Stimulated activated naive B cell treated with anti-CD40 and anti-IgM and Interleukin-4, amounts not matched to agents 10 μg/mL and 1 μg/mL and 100 μg/mL, for 72 hours (primary cell): ENCODE measurements around the gene DOK3.

Experiments
- ATAC-seq, 2 donors: fragments of 150-1000 bp; cut with Tn5 transposase; replicated peaks; 2 replicates each; pipeline ENCODE4 v1.10.0; 2021; ENCODE audit warnings: moderate library complexity in 1 of 2
- DNase-seq: peaks from one replicate; pipeline ENCODE4 v3.0.0; 2021
- H3K27ac Mint-ChIP-seq: one replicate; pipeline ENCODE4 v1.8.0; 2022; ENCODE audit warnings: mild to moderate bottlenecking, mixed read lengths
- H3K27me3 Mint-ChIP-seq, 2 donors: one replicate each; pipeline ENCODE4 v1.8.0; 2022; ENCODE audit warnings: mixed read lengths in 2 of 2
- H3K36me3 Mint-ChIP-seq, 2 donors: one replicate each; pipeline ENCODE4 v1.8.0; 2022; ENCODE audit warnings: mixed read lengths in 2 of 2, mild to moderate bottlenecking in 1 of 2
- H3K4me1 Mint-ChIP-seq, 2 donors: one replicate each; pipeline ENCODE4 v1.8.0; 2022; ENCODE audit warnings: mixed read lengths in 2 of 2, mild to moderate bottlenecking in 1 of 2
- H3K4me3 Mint-ChIP-seq, 2 donors: one replicate each; pipeline ENCODE4 v1.8.0; 2022; ENCODE audit warnings: mild to moderate bottlenecking in 2 of 2, mixed read lengths in 2 of 2, moderate library complexity in 1 of 2
- H3K9me3 Mint-ChIP-seq, 2 donors: one replicate each; pipeline ENCODE4 v1.8.0; 2022; ENCODE audit warnings: mixed read lengths in 2 of 2, mild to moderate bottlenecking in 1 of 2

Gene DOK3

GRCh38 chr5:177509381-177509951 lies at the start of gene DOK3:
Gene DOK3 (minus strand): TSS chr5:177509826. CDS start chr5:177509540, 286 bp downstream.
- H3K27ac Mint-ChIP-seq, result peak within 1 kb of the TSS; percentile 97
- H3K27me3 Mint-ChIP-seq, result no peaks in the 10 kb centered on the region
- H3K4me3 Mint-ChIP-seq, result peak within 1 kb of the TSS; percentile 90 to 94
- H3K9me3 Mint-ChIP-seq, result no peaks in the 10 kb centered on the region
- H3K4me1 Mint-ChIP-seq, result peaks cover 59 to 70% of the 10 kb centered on the region in 2 donors
- DNase-seq (peak; percentile 46), ATAC-seq (peak; percentile 61 to 68)
- H3K36me3 Mint-ChIP-seq, result peaks cover 67 to 69% of the 10 kb centered on the region in 2 donors

GRCh38 chr5:177557796-177558195 lies 48.2 kb upstream of the DOK3 start:
- Mint-ChIP-seq H3K4me3 (no peak overlapping the region), H3K36me3 (peaks cover 0 to 2% of the 10 kb centered on the region in 2 donors), H3K27me3 (no peaks in the 10 kb centered on the region), H3K9me3 (peaks cover 0 to 2% of the 10 kb centered on the region in 2 donors), H3K27ac (no peak overlapping the region), H3K4me1 (peaks cover 11 to 17% of the 10 kb centered on the region in 2 donors)
- DNase-seq (no peak), ATAC-seq (no peak)

- Mint-ChIP-seq H3K27me3 (no peaks in the 10 kb centered on the region), H3K4me3 (no peak overlapping the region), H3K27ac (no peak overlapping the region), H3K9me3 (peaks cover 0 to 2% of the 10 kb centered on the region in 2 donors), H3K4me1 (peaks cover 15 to 24% of the 10 kb centered on the region in 2 donors), H3K36me3 (peaks cover 0 to 7% of the 10 kb centered on the region in 2 donors)
- no peak for DNase-seq
- ATAC-seq, result no peak
These were observed 47.5 kb upstream of the DOK3 start for GRCh38 chr5:177557041-177557647.

GRCh38 chr5:177555665-177556064 lies 46.0 kb upstream of the DOK3 start:
- H3K36me3 Mint-ChIP-seq, result peaks cover 3 to 10% of the 10 kb centered on the region in 2 donors
- no peak overlapping the region for H3K4me3 Mint-ChIP-seq
- peaks cover 18 to 31% of the 10 kb centered on the region in 2 donors for H3K4me1 Mint-ChIP-seq
- H3K27ac Mint-ChIP-seq, result no peak overlapping the region
- ATAC-seq (no peak), DNase-seq (no peak)
- no peaks in the 10 kb centered on the region for H3K9me3 Mint-ChIP-seq
- no peaks in the 10 kb centered on the region for H3K27me3 Mint-ChIP-seq

GRCh38 chr5:177555228-177555627 lies 45.6 kb upstream of the DOK3 start:
- Mint-ChIP-seq H3K9me3 (no peaks in the 10 kb centered on the region), H3K36me3 (peaks cover 3 to 12% of the 10 kb centered on the region in 2 donors), H3K4me3 (peak overlapping the region; percentile 90 to 92), H3K27ac (no peak overlapping the region), H3K27me3 (no peaks in the 10 kb centered on the region), H3K4me1 (peaks cover 20 to 35% of the 10 kb centered on the region in 2 donors)
- no peak for ATAC-seq
- no peak for DNase-seq

- peaks cover 22 to 38% of the 10 kb centered on the region in 2 donors for H3K4me1 Mint-ChIP-seq
- ATAC-seq (peak; percentile 97), DNase-seq (peak; percentile 93)
- peak within 1 kb of the TSS; percentile 89 for H3K27ac Mint-ChIP-seq
- H3K9me3 Mint-ChIP-seq, result no peaks in the 10 kb centered on the region
- H3K27me3 Mint-ChIP-seq, result no peaks in the 10 kb centered on the region
- peaks cover 3 to 13% of the 10 kb centered on the region in 2 donors for H3K36me3 Mint-ChIP-seq
- peak within 1 kb of the TSS; percentile 90 to 92 for H3K4me3 Mint-ChIP-seq
These were observed 45.0 kb upstream of the DOK3 start, which contains the start of gene FAM193B for GRCh38 chr5:177554474-177555111. Gene FAM193B (minus strand): TSS chr5:177554563. CDS start chr5:177554458, 105 bp downstream.

GRCh38 chr5:177553671-177554429 lies 44.2 kb upstream of the DOK3 start:
- H3K27ac Mint-ChIP-seq, result peak overlapping the region; percentile 59

GRCh38 chr5:177552839-177553455 lies 43.3 kb upstream of the DOK3 start:
- Mint-ChIP-seq H3K4me1 (peaks cover 27 to 42% of the 10 kb centered on the region in 2 donors), H3K27me3 (no peaks in the 10 kb centered on the region), H3K4me3 (peak overlapping the region; percentile 82 to 92), H3K9me3 (no peaks in the 10 kb centered on the region), H3K27ac (peak overlapping the region; percentile 56), H3K36me3 (peaks cover 3 to 16% of the 10 kb centered on the region in 2 donors)
- ATAC-seq (no peak), DNase-seq (no peak)

More at GRCh38 chr5:177553671-177554429, 44.2 kb upstream of the DOK3 start:
- peak overlapping the region; percentile 82 to 92 for H3K4me3 Mint-ChIP-seq
- H3K4me1 Mint-ChIP-seq, result peaks cover 23 to 38% of the 10 kb centered on the region in 2 donors
- no peak for DNase-seq
- no peaks in the 10 kb centered on the region for H3K9me3 Mint-ChIP-seq
- peaks cover 3 to 14% of the 10 kb centered on the region in 2 donors for H3K36me3 Mint-ChIP-seq
- ATAC-seq, result peak; percentile 12 to 51
- H3K27me3 Mint-ChIP-seq, result no peaks in the 10 kb centered on the region

- DNase-seq (no peak), ATAC-seq (peak in 1 of 2 donors; percentile 28)
- Mint-ChIP-seq H3K4me1 (peaks cover 34 to 49% of the 10 kb centered on the region in 2 donors), H3K9me3 (no peaks in the 10 kb centered on the region), H3K27ac (peak overlapping the region; percentile 56), H3K27me3 (no peaks in the 10 kb centered on the region), H3K36me3 (peaks cover 8 to 28% of the 10 kb centered on the region in 2 donors), H3K4me3 (no peak overlapping the region)
These were observed 40.5 kb upstream of the DOK3 start for GRCh38 chr5:177550122-177550521.

- DNase-seq, result no peak
- H3K36me3 Mint-ChIP-seq, result peaks cover 8 to 34% of the 10 kb centered on the region in 2 donors
- no peaks in the 10 kb centered on the region for H3K9me3 Mint-ChIP-seq
- no peak for ATAC-seq
- H3K27ac Mint-ChIP-seq, result peak overlapping the region; percentile 47
- no peak overlapping the region for H3K4me3 Mint-ChIP-seq
- H3K4me1 Mint-ChIP-seq, result peaks cover 28 to 39% of the 10 kb centered on the region in 2 donors
- no peaks in the 10 kb centered on the region for H3K27me3 Mint-ChIP-seq
These were observed 38.9 kb upstream of the DOK3 start for GRCh38 chr5:177548495-177548894.

GRCh38 chr5:177547736-177548135 lies 38.1 kb upstream of the DOK3 start:
- Mint-ChIP-seq H3K9me3 (no peaks in the 10 kb centered on the region), H3K4me1 (peaks cover 24 to 34% of the 10 kb centered on the region in 2 donors), H3K27ac (no peak overlapping the region), H3K4me3 (no peak overlapping the region), H3K36me3 (peaks cover 8 to 33% of the 10 kb centered on the region in 2 donors), H3K27me3 (no peaks in the 10 kb centered on the region)
- DNase-seq (no peak), ATAC-seq (no peak)

- DNase-seq (no peak), ATAC-seq (no peak)
- Mint-ChIP-seq H3K27me3 (no peaks in the 10 kb centered on the region), H3K36me3 (peaks cover 5 to 33% of the 10 kb centered on the region in 2 donors), H3K27ac (no peak overlapping the region), H3K4me1 (peaks cover 22 to 26% of the 10 kb centered on the region in 2 donors), H3K4me3 (no peak overlapping the region), H3K9me3 (no peaks in the 10 kb centered on the region)
These were observed 36.7 kb upstream of the DOK3 start for GRCh38 chr5:177546258-177546741.

- Mint-ChIP-seq H3K4me1 (peaks cover 22 to 23% of the 10 kb centered on the region in 2 donors), H3K27me3 (no peaks in the 10 kb centered on the region), H3K9me3 (no peaks in the 10 kb centered on the region), H3K27ac (no peak overlapping the region), H3K36me3 (peaks cover 5 to 33% of the 10 kb centered on the region in 2 donors), H3K4me3 (no peak overlapping the region)
- no peak for DNase-seq
- no peak for ATAC-seq
These were observed 36.0 kb upstream of the DOK3 start for GRCh38 chr5:177545487-177546257.
